Mononuclear cell (primary cell): ENCODE data around the gene KRABD2.
"Not testable (repeated sequence)": the region's sequence is repeated elsewhere in the genome, so short reads cannot be mapped to it uniquely, and the experiment has no call there.

Source experiments
- H3K27me3 ChIP-seq: 2 replicates; pipeline ENCODE4 v1.6.0; 2011; ENCODE audit warnings: low read length, control low read depth; ENCODE audit not compliant: insufficient read depth
- H3K4me1 ChIP-seq: 2 replicates; pipeline ENCODE4 v1.5.1; 2011; ENCODE audit warnings: mild to moderate bottlenecking, low read length, control low read depth; ENCODE audit not compliant: insufficient read depth
- H3K4me3 ChIP-seq: 2 replicates; pipeline ENCODE4 v1.5.1; 2011; ENCODE audit warnings: mild to moderate bottlenecking, low read length, moderate library complexity
- H3K9me3 ChIP-seq: 2 replicates; pipeline ENCODE4 v1.5.1; 2011; ENCODE audit warnings: low read depth, mild to moderate bottlenecking, control low read depth, low read length

The KRABD2 gene

GRCh38 chr17:8382052-8382879 lies 5.8 kb upstream of the KRABD2 start:
- Histone ChIP-seq H3K4me3 (peak overlapping the region; percentile 86), H3K4me1 (peaks cover 49% of the 10 kb centered on the region), H3K9me3 (no peaks in the 10 kb centered on the region), H3K27me3 (no peaks in the 10 kb centered on the region)

- H3K9me3 ChIP-seq = no peaks in the 10 kb centered on the region
- peaks cover 58% of the 10 kb centered on the region for H3K4me1 ChIP-seq
- H3K27me3 ChIP-seq = no peaks in the 10 kb centered on the region
- H3K4me3 ChIP-seq = no peak overlapping the region
Measured at GRCh38 chr17:8380049-8380448, 3.5 kb upstream of the KRABD2 start.

- not testable (repeated sequence) for H3K9me3 ChIP-seq, H3K27me3 ChIP-seq, H3K4me3 ChIP-seq
- peaks cover 48% of the 10 kb centered on the region for H3K4me1 ChIP-seq
Measured at GRCh38 chr17:8378117-8378516, 1.6 kb upstream of the KRABD2 start.

GRCh38 chr17:8377422-8377821 lies 918 bp upstream of the KRABD2 start:
- Histone ChIP-seq H3K4me1 (peaks cover 47% of the 10 kb centered on the region), H3K27me3 (no peaks in the 10 kb centered on the region), H3K9me3 (no peaks in the 10 kb centered on the region), H3K4me3 (no peak overlapping the region)

DNA sequence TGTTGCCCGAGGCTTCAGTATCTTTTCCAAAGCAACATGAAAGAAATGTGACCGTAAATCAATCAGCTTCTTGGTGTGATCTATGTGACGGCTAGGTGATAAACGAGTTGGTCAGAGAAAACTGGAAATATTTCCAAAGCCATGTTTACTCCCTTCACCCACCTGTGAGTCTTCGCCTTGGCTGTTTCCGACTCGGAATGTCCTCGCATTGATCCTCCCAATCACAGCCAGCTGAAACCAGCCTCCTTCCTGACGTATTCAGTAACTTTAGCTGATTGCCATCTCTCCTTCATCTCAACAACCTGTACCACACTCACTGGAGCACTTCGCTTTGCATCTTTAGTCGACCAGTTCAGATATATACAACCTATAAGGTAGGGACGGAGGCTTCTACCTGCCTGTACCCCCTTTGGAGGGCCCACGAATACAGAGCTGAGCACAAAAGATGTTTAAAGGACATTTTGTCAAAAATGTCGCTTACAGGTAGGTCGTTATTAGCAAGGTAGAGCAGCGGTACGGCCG lies 705 bp downstream of the KRABD2 start:
- no peaks in the 10 kb centered on the region for H3K27me3 ChIP-seq
- H3K9me3 ChIP-seq = no peaks in the 10 kb centered on the region
- H3K4me1 ChIP-seq = peaks cover 31% of the 10 kb centered on the region
- peak overlapping the region; percentile 73 for H3K4me3 ChIP-seq

GRCh38 chr17:8373856-8374255 lies 2.6 kb downstream of the KRABD2 start:
- not testable (repeated sequence) for H3K9me3 ChIP-seq, H3K4me3 ChIP-seq, H3K27me3 ChIP-seq
- peaks cover 38% of the 10 kb centered on the region for H3K4me1 ChIP-seq

DNA sequence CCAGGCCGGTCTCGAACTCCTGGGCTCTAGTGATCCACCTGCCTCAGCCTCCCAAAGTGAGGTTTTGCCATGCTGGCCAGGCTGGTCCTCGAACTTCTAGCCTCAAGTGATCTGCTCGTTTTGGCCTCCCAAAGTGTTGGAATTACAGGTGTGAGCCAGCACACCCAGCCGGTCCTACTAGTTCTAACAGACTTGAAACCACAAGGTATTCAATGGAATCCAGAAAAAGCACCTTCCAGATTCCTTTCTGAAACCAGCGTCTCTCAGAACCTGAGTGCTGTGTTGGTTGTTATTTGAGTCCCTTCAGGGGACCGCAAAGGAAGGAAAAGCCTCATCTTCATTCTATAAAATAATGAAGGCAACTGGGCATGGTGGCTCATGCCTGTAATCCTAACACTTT lies 4.1 kb downstream of the KRABD2 start:
- H3K4me1 ChIP-seq = peaks cover 38% of the 10 kb centered on the region
- H3K4me3 ChIP-seq = no peak overlapping the region
- H3K27me3 ChIP-seq = no peaks in the 10 kb centered on the region
- no peaks in the 10 kb centered on the region for H3K9me3 ChIP-seq

DNA sequence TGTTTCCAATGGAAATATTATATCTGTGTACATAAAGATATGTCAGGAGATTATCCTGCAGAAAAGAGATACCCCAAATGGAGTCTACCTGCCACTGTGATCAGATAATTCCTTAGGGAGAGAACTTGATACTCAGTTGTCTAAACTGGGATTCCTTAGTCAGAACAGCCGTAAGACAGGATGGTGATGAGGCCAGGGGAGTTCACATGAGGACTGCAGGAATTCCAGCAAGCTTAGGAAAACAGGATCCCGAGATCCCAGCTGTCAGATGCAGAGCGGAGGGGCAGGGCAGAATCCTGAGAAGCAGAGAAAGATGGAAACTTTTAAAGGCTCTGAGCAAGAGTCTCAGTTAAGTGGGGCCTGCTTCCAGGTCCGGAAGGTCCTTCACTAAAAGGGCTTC lies 4.7 kb downstream of the KRABD2 start:
- Histone ChIP-seq H3K27me3 (no peaks in the 10 kb centered on the region), H3K4me3 (no peak overlapping the region), H3K4me1 (peaks cover 32% of the 10 kb centered on the region), H3K9me3 (no peaks in the 10 kb centered on the region)

- Histone ChIP-seq H3K27me3 (no peaks in the 10 kb centered on the region), H3K4me3 (no peak overlapping the region), H3K9me3 (no peaks in the 10 kb centered on the region), H3K4me1 (peaks cover 16% of the 10 kb centered on the region)
Measured at GRCh38 chr17:8369944-8370343, 6.6 kb downstream of the KRABD2 start.

- Histone ChIP-seq H3K4me1 (peaks cover 16% of the 10 kb centered on the region), H3K9me3 (no peaks in the 10 kb centered on the region), H3K27me3 (no peaks in the 10 kb centered on the region), H3K4me3 (no peak overlapping the region)
Measured at GRCh38 chr17:8368193-8368592, 8.3 kb downstream of the KRABD2 start.

- H3K4me1 ChIP-seq = peaks cover 16% of the 10 kb centered on the region
- no peaks in the 10 kb centered on the region for H3K9me3 ChIP-seq
- no peaks in the 10 kb centered on the region for H3K27me3 ChIP-seq
Measured at GRCh38 chr17:8366231-8366630, 10.3 kb downstream of the KRABD2 start.

GRCh38 chr17:8365143-8365542 lies 11.4 kb downstream of the KRABD2 start:
- Histone ChIP-seq H3K9me3 (no peaks in the 10 kb centered on the region), H3K27me3 (no peaks in the 10 kb centered on the region), H3K4me1 (peaks cover 10% of the 10 kb centered on the region), H3K4me3 (no peak overlapping the region)

More at GRCh38 chr17:8366231-8366630, 10.3 kb downstream of the KRABD2 start:
- no peak overlapping the region for H3K4me3 ChIP-seq

DNA sequence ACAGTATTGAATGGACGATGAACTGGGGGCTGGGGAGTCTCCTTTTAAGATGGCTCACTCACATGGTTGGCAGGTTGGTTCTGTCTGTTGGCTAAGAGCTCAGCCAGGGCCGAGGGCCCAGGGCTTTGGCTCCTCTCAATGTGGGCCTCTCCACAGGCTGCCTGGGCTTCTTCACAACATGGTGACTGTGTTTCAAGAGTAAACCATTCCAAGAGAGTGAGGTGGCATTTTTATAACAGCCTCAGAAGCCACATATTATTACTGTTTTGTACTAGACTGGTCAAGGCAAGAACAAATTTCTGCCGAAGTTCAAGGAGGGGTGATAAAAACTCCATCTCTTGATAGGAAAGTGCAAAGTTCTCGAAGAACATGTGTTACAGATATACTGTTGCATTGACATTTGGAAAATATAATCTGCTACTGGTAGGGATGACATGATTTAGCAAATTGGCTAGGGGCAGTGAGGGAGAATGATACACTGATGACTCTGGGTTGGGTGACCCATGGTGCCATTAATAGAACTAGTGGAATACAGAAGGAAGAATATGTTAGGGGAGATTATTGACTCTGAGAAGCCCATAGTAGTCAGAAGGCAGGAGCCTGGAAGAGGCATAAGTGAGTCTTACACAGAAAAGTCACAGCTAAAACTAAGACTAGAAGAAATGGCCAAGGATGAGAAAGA lies 13.7 kb downstream of the KRABD2 start:
- Histone ChIP-seq H3K9me3 (no peaks in the 10 kb centered on the region), H3K4me3 (no peak overlapping the region), H3K4me1 (no peaks in the 10 kb centered on the region), H3K27me3 (no peaks in the 10 kb centered on the region)

DNA sequence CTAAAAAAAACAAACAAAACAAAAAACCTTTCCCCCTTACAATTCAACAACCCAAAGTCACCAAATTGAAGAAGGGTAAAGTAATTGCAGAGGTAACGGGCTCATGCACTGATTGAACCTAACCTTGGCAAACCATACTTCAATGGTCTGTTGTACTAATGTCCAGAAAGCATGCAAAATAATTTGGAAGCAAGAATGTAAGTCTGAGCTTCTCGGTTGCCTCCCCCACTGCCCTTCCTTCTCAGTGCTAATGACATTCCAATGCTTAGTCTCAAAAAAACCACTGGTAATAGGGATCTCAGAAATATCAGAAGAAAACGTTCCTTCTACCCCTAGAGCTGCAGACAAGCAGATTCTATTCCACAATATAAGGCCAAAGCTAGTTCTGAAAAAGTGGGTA lies 15.8 kb downstream of the KRABD2 start:
- no peaks in the 10 kb centered on the region for H3K27me3 ChIP-seq
- H3K4me3 ChIP-seq = no peak overlapping the region
- H3K9me3 ChIP-seq = no peaks in the 10 kb centered on the region
- H3K4me1 ChIP-seq = no peaks in the 10 kb centered on the region

GRCh38 chr17:8360260-8360659 lies 16.2 kb downstream of the KRABD2 start:
- Histone ChIP-seq H3K4me1 (no peaks in the 10 kb centered on the region), H3K27me3 (no peaks in the 10 kb centered on the region), H3K9me3 (no peaks in the 10 kb centered on the region), H3K4me3 (no peak overlapping the region)
